HCT116 (cell line): ENCODE data around the gene DOCK9. TPM values are rescaled to one million over a fixed set of nuclear protein-coding genes. Genes with fewer than 3 reads are reported as not detected.

Experiments used
- ATAC-seq: fragments of 200-7000 bp; cut with Tn5 transposase; 2 replicates; pipeline ENCODE4 v1.9.1; 2020; ENCODE audit warnings: mild to moderate bottlenecking, moderate library complexity
- BruUV-seq: library from RNA; stranded (reverse); fragments of 400-500 nt; replicated peaks from 2 replicates; lab custom pipeline; 2021; lab: Mats Ljungman, UMichigan
- CTCF ChIA-PET: fragments of 300-600 bp; sonication (Branson Sonifier 250); formaldehyde crosslinking; loops from one replicate; lab custom pipeline; 2021; ENCODE audit warnings: antibody characterized with exemption; lab: Charles Lee
- POLR2A ChIA-PET: fragments of 300-600, 350-600 bp; sonication (Branson Sonifier 250); formaldehyde crosslinking; loops from one replicate; lab custom pipeline; 2021; ENCODE audit warnings: antibody characterized with exemption; lab: Charles Lee
- RAD21 ChIA-PET, 2 experiments: fragments of 300-600 bp; sonication (Branson Sonifier 250); formaldehyde crosslinking; loops; one replicate each; lab custom pipeline; 2023; ENCODE audit warnings: low total read pairs in 2 of 2; ENCODE audit not compliant: uncharacterized antibody in 2 of 2, unreplicated experiment in 2 of 2, low non-redundant PET in 1 of 2; lab: Charles Lee
- DNase-seq: peaks from one replicate; pipeline ENCODE4 v3.0.0-alpha.2; 2010; ENCODE audit warnings: low read depth, low spot score
- H2AFZ ChIP-seq: fragments of 200-600 bp; shearing (Covaris generic), sonication (generic); 2 replicates; pipeline ENCODE4 v1.6.1; 2017; ENCODE audit warnings: low read depth, mixed run types, mixed read lengths, antibody characterized with exemption, low read length; ENCODE audit not compliant: poor library complexity, severe bottlenecking
- H3K27ac ChIP-seq: 2 replicates; pipeline ENCODE4 v1.5.1; 2012; ENCODE audit warnings: low read depth, low read length
- H3K27me3 ChIP-seq: fragments of 200-600 bp; sonication (generic); 2 replicates; pipeline ENCODE4 v1.6.1; 2016; ENCODE audit warnings: mixed run types, low read length, mixed read lengths; ENCODE audit not compliant: insufficient read depth
- H3K36me3 ChIP-seq, 2 experiments: fragments of 200-500 bp in 1 of 2; fragments of 200-600 bp in 1 of 2; sonication (Bioruptor generic) in 1 of 2; sonication (generic) in 1 of 2; 2 replicates each; pipeline versions ENCODE4 v1.5.1 to v1.6.1; 2014 to 2016; ENCODE audit warnings: low read length in 2 of 2, inconsistent platforms in 1 of 2, mixed read lengths in 1 of 2, mixed run types in 1 of 2; ENCODE audit not compliant: insufficient read depth in 2 of 2, control insufficient read depth in 1 of 2
- H3K4me1 ChIP-seq, 2 experiments: fragments of 200-600 bp in 1 of 2; sonication (generic) in 1 of 2; 2 replicates each; pipeline versions ENCODE4 v1.5.1 to v1.6.1; 2012 to 2017; ENCODE audit warnings: low read length in 2 of 2, inconsistent platforms in 1 of 2, mild to moderate bottlenecking in 1 of 2, mixed read lengths in 1 of 2, mixed run types in 1 of 2, moderate library complexity in 1 of 2; ENCODE audit not compliant: insufficient read depth in 2 of 2, control insufficient read depth in 1 of 2
- H3K4me2 ChIP-seq: fragments of 200-600 bp; sonication (generic); 2 replicates; pipeline ENCODE4 v1.6.1; 2017; ENCODE audit warnings: mixed run types, low read length, mixed read lengths
- H3K4me3 ChIP-seq, 2 experiments: fragments of 200-600 bp in 1 of 2; sonication (generic) in 1 of 2; replicated peaks in 1 of 2; 2 replicates each; pipeline ENCODE4 v1.5.1; 2011 to 2016; ENCODE audit warnings: low read length in 2 of 2, control low read depth in 1 of 2, low read depth in 1 of 2, mild to moderate bottlenecking in 1 of 2, mixed read lengths in 1 of 2, mixed run types in 1 of 2
- H3K79me2 ChIP-seq: fragments of 200-600 bp; sonication (generic); 2 replicates; pipeline ENCODE4 v1.6.1; 2017; ENCODE audit warnings: mild to moderate bottlenecking, mixed run types, low read length, moderate library complexity, mixed read lengths; ENCODE audit not compliant: insufficient read depth
- H3K9ac ChIP-seq: fragments of 200-600 bp; sonication (generic); 2 replicates; pipeline ENCODE4 v1.6.1; 2016; ENCODE audit warnings: low read length, mixed read lengths
- H3K9me2 ChIP-seq: fragments of 200-600 bp; sonication (generic), shearing (Covaris generic); 2 replicates; pipeline ENCODE4 v1.6.1; 2017; ENCODE audit warnings: mixed run types, mild to moderate bottlenecking, moderate library complexity; ENCODE audit not compliant: insufficient read depth
- H3K9me3 ChIP-seq, 2 experiments: fragments of 200-500 bp in 1 of 2; fragments of 200-600 bp in 1 of 2; sonication (Bioruptor generic) in 1 of 2; sonication (generic) in 1 of 2; 2 replicates each; pipeline ENCODE4 v1.6.1; 2014 to 2017; ENCODE audit warnings: low read length in 2 of 2, mixed read lengths in 2 of 2, inconsistent platforms in 1 of 2, low read depth in 1 of 2, mild to moderate bottlenecking in 1 of 2, mixed run types in 1 of 2, moderate library complexity in 1 of 2; ENCODE audit not compliant: control insufficient read depth in 1 of 2, insufficient read depth in 1 of 2
- H4K20me1 ChIP-seq: fragments of 200-600 bp; sonication (generic), shearing (Covaris generic); 2 replicates; pipeline ENCODE4 v1.6.1; 2017; ENCODE audit warnings: mixed run types, mild to moderate bottlenecking, moderate library complexity; ENCODE audit not compliant: insufficient read depth
- EZH2phosphoT487 ChIP-seq: fragments of 200-600 bp; IDR thresholded peaks from 2 replicates; pipeline ENCODE4 v1.6.1; 2018; ENCODE audit warnings: antibody characterized with exemption, borderline replicate concordance
- POLR2A ChIP-seq: IDR thresholded peaks from 2 replicates; pipeline ENCODE4 v1.7.0; 2011; ENCODE audit warnings: borderline replicate concordance; ENCODE audit not compliant: insufficient read depth, insufficient read length; ENCODE audit errors: extremely low read depth
- SIN3A ChIP-seq: IDR thresholded peaks from 2 replicates; pipeline ENCODE4 v1.6.1; 2012; ENCODE audit warnings: low read depth
- TCF7L2 ChIP-seq: IDR thresholded peaks from 2 replicates; pipeline ENCODE4 v1.7.0; 2011; ENCODE audit warnings: borderline replicate concordance, inconsistent platforms; ENCODE audit not compliant: insufficient read depth, insufficient read length; ENCODE audit errors: extremely low read depth
- ZBTB33 ChIP-seq: IDR thresholded peaks from 2 replicates; pipeline ENCODE4 v1.6.1; 2011; ENCODE audit warnings: mild to moderate bottlenecking, low read length, moderate library complexity; ENCODE audit not compliant: insufficient replicate concordance; ENCODE audit errors: extremely low read depth
- ZFX ChIP-seq: fragments of 450-650 bp; IDR thresholded peaks from 2 replicates; pipeline ENCODE4 v1.6.1; 2017
- ZNF274 ChIP-seq: fragments of 200-500 bp; sonication (Bioruptor generic); IDR thresholded peaks from 2 replicates; pipeline ENCODE4 v1.6.1; 2014; ENCODE audit warnings: mild to moderate bottlenecking, low read depth, low read length, inconsistent platforms
- intact Hi-C: fragments of 100-400 bp; cut with micrococcal nuclease; formaldehyde crosslinking; loops from 2 replicates; pipeline ENCODE4 v1.10.0; 2022
- total RNA-seq: library from RNA; stranded (reverse); gene quantifications from one replicate; pipeline ENCODE4 v1.2.1, GENCODE V29; 2021; ENCODE audit not compliant: unreplicated experiment
- TF ChIP-seq, protein P1 (sequence below): IDR thresholded peaks from 2 replicates; pipeline ENCODE4 v1.6.1; 2012
- TF ChIP-seq, protein P2 (sequence below), 3 experiments: fragments of 200-600 bp in 1 of 3; sonication (generic) in 1 of 3; IDR thresholded peaks in 2 of 3; conservative IDR thresholded peaks in 1 of 3; 2 replicates each; pipeline ENCODE4 v1.5.1; 2012 to 2017; ENCODE audit warnings: low read depth in 2 of 3, low read length in 2 of 3, antibody characterized with exemption in 1 of 3, borderline replicate concordance in 1 of 3, control low read depth in 1 of 3, mild to moderate bottlenecking in 1 of 3, mixed read lengths in 1 of 3, mixed run types in 1 of 3, moderate library complexity in 1 of 3; ENCODE audit not compliant: insufficient read depth in 1 of 3

Gene DOCK9
- total RNA-seq, 1 experiment from 2014 or later: 58.8 TPM

- no peaks in the 10 kb centered on the region for H3K79me2 ChIP-seq
- POLR2A ChIA-PET: no interaction called here
- no peak for DNase-seq
- H3K4me1 ChIP-seq: peaks cover 0 to 8% of the 10 kb centered on the region in 2 experiments; a peak in 1 of 4 replicates
- no peak for TF ChIP-seq ZFX
- TF ChIP-seq POLR2A: no peak
- TF ChIP-seq, protein P1, sequence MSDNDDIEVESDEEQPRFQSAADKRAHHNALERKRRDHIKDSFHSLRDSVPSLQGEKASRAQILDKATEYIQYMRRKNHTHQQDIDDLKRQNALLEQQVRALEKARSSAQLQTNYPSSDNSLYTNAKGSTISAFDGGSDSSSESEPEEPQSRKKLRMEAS: no peak
- no peak for TF ChIP-seq ZNF274
- no peak for TF ChIP-seq EZH2phosphoT487
- TF ChIP-seq, protein P2, sequence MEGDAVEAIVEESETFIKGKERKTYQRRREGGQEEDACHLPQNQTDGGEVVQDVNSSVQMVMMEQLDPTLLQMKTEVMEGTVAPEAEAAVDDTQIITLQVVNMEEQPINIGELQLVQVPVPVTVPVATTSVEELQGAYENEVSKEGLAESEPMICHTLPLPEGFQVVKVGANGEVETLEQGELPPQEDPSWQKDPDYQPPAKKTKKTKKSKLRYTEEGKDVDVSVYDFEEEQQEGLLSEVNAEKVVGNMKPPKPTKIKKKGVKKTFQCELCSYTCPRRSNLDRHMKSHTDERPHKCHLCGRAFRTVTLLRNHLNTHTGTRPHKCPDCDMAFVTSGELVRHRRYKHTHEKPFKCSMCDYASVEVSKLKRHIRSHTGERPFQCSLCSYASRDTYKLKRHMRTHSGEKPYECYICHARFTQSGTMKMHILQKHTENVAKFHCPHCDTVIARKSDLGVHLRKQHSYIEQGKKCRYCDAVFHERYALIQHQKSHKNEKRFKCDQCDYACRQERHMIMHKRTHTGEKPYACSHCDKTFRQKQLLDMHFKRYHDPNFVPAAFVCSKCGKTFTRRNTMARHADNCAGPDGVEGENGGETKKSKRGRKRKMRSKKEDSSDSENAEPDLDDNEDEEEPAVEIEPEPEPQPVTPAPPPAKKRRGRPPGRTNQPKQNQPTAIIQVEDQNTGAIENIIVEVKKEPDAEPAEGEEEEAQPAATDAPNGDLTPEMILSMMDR (IDR thresholded peaks at IDR 0.05 in 2 of 3, conservative IDR thresholded peaks at IDR 0.05 in 1 of 3; ENCODE audit: borderline replicate concordance in 1 of 3, insufficient read depth in 1 of 3, low read depth in 2 of 3, low read length in 2 of 3): no peak
- no peak for TF ChIP-seq TCF7L2
- no peak for TF ChIP-seq SIN3A
- no peak for TF ChIP-seq ZBTB33
- no peak overlapping the region for H3K4me2 ChIP-seq
- H3K9me2 ChIP-seq: no peaks in the 10 kb centered on the region
- RAD21 ChIA-PET: no interaction called here
- ATAC-seq: no peak
- H3K27me3 ChIP-seq: no peaks in the 10 kb centered on the region
- no peak overlapping the region for H3K27ac ChIP-seq
- no peak overlapping the region for H2AFZ ChIP-seq
- H3K36me3 ChIP-seq: no peaks in the 10 kb centered on the region
- CTCF ChIA-PET: no interaction called here
- no peaks in the 10 kb centered on the region for H4K20me1 ChIP-seq
- intact Hi-C loops: no loop called here
- no peak overlapping the region for H3K9ac ChIP-seq
- no peaks in the 10 kb centered on the region for H3K9me3 ChIP-seq
- BruUV-seq: no TSS peak
- no peak overlapping the region for H3K4me3 ChIP-seq
Observed at GRCh38 chr13:98787173-98787572, 190.7 kb downstream of the DOCK9 start.
